Hindlimb muscle (tissue), 1 donor: ENCODE data around the gene KRTAP9-6. TPM values are rescaled to one million over a fixed set of nuclear protein-coding genes. Genes with fewer than 3 reads are reported as not detected.
A peak's percentile ranks its signal among the peaks of the same experiment; 100 is the strongest.
"Not testable (repeated sequence)": the region's sequence is repeated elsewhere in the genome, so short reads cannot be mapped to it uniquely, and the experiment has no call there.

Experiments used
- DNase-seq: peaks from one replicate; pipeline ENCODE4 v3.0.0-alpha.2; 2013
- polyA plus RNA-seq: library from polyadenylated mRNA; unstranded; fragments of 120-200 nt; gene quantifications from one replicate; pipeline ENCODE4 v1.2.1, GENCODE V29; 2013; ENCODE audit not compliant: insufficient read length

KRTAP9-6 gene
- polyA plus RNA-seq, 1 donor = 0.30 TPM

- DNase-seq = no peak
These were observed 6.7 kb downstream of the KRTAP9-6 start for GRCh38 chr17:41271858-41272257.

DNA sequence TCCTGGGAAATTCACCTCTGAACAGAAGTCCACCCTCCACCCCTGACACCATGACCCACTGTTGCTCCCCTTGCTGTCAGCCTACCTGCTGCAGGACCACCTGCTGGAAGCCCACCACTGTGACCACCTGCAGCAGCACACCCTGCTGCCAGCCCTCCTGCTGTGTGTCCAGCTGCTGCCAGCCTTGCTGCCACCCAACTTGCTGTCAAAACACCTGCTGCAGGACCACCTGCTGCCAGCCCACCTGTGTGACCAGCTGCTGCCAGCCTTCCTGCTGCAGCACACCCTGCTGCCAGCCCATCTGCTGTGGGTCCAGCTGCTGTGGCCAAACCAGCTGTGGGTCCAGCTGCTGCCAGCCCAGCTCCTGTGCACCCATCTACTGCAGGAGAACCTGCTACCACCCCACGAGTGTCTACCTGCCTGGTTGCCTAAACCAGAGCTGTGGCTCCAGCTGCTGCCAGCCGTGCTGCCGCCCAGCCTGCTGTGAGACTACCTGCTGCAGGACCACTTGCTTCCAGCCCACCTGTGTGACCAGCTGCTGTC, 10.5 kb downstream of the KRTAP9-6 start, which contains the start of gene KRTAP9-7:
KRTAP9-7 (plus strand) TSS at position 51 of the 543 bp plus-strand sequence; CDS start at position 51, 0 bp downstream.
- not testable (repeated sequence) for DNase-seq

GRCh38 chr17:41278176-41278955, 13.2 kb downstream of the KRTAP9-6 start:
- DNase-seq = no peak

DNA sequence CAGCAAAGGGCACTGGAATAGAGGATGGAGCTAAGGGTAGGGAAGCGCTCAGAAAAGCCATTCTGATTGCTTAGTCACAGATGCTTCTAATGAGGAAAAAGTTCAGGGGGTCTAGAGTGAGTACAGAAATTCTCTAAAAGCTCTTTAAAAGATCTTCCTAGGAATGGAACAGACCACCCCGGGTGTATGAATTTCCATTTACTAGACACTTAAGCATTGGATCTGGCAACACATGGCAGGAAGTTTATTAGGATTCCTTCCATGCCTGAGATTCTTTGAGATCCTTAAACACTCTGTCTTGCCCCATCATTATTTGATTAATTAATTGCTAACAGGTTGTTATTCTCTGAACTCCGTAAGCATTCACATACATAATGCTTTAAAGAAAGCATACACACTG, 18.9 kb downstream of the KRTAP9-6 start:
- no peak for DNase-seq

DNA sequence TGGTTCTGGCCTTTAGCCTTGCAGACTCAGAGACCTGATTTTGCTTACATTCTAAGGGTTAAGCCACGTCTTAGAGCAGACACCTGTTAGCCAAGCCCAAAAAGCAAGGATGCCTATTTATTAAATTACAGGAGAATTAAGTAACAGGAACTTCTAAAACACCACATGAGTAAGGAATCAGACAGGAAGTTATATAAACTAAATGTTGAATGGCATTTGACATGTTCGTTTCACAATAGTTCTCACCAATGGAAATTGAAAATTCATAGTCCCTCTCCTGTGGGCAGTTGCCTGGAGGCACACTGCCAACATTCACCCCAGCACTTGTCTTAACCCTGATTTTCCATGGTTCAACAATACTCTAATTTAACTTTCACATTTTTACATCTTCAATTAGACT, 19.4 kb downstream of the KRTAP9-6 start:
- DNase-seq = no peak

- no peak for DNase-seq
These were observed 21.9 kb downstream of the KRTAP9-6 start for GRCh38 chr17:41287050-41287449.

DNA sequence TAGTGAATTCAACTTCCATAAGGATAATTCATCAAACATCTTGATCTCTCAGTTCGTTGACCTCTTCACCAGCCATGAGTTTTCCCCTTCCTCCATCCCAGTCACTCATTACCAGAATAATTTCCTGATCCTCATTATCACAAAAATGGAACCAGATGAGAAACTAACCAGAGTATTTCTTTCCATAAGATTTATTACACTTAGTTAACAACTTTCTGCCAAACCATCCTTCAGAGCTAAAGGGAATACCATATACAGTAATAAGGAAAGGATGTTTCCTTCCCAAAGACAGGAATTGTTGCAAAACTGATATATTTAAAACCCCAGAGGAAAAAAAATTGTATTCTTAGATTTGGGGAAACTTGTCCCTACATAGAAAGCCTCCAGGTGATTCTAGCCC, 28.8 kb downstream of the KRTAP9-6 start:
- no peak for DNase-seq

- no peak for DNase-seq
These were observed 31.7 kb downstream of the KRTAP9-6 start for GRCh38 chr17:41296846-41297245.

- no peak for DNase-seq
These were observed 33.4 kb downstream of the KRTAP9-6 start for GRCh38 chr17:41298458-41299135.

GRCh38 chr17:41301204-41301790, 36.1 kb downstream of the KRTAP9-6 start:
- DNase-seq = no peak

- no peak for DNase-seq
These were observed 37.0 kb downstream of the KRTAP9-6 start, which contains the start of gene KRTAP29-1 for GRCh38 chr17:41301916-41302901. Gene KRTAP29-1 (minus strand): TSS chr17:41302851. CDS start chr17:41302851, 0 bp downstream.

- DNase-seq = no peak
These were observed 37.8 kb downstream of the KRTAP9-6 start for GRCh38 chr17:41302981-41303380.

DNA sequence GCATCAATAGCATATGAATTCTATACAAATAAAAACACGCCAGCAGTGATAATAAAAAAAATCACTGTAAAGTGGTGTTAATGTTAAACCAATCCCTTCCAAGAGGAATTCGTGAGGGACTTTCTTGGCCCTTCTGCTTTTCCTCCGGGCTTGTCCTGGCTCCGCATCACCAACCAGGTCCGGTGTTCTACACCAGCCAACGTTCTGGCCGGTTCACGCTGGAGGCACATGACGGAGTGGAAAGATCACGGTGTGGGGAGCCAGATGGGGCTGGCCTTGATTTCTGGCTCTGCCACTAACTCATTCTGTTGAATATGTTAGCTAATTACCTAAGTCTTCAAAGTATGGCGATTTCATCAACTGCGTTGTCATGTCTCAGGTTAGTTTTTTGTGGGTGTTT, 38.9 kb downstream of the KRTAP9-6 start:
- DNase-seq = no peak

- no peak for DNase-seq
These were observed 42.5 kb downstream of the KRTAP9-6 start for GRCh38 chr17:41307647-41308046.

DNA sequence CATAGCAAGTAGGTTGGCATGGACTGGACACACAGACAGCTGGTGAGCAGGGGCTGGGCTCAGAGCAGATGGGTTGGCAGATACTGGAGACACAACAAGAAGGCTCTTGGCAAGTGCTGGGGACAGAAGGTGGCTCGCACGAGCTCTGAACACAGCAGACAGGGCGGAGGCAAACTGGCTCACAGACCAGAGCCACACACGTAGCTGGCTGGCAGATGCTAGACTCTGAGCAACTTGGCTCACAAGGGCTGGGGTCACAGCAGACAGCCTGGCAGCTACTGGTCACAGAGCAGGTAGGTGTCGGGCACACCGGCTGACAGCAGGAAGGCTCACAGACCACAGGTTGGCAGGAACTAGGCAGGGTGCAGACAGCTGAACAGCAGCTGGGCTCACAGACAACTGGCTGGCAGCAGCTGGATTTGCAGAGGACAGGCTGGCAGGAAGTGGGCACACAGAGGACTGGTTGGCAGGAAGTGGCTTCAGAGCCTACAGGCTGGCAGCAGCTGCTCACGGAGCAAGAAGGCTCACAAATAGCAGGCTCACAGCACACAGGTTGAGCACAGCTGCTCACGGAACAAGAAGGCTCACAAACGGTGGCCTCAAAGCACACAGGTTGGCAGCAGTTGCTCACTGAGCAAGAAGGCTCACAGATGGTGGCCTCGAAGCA, 43.2 kb downstream of the KRTAP9-6 start:
- DNase-seq = peak; percentile 38

- no peak for DNase-seq
These were observed 43.8 kb downstream of the KRTAP9-6 start, which contains the start of gene KRTAP16-1 for GRCh38 chr17:41308918-41309359. Gene KRTAP16-1 (minus strand): TSS chr17:41309309. CDS start chr17:41309253, 56 bp downstream.

- no peak for DNase-seq
These were observed 45.9 kb downstream of the KRTAP9-6 start for GRCh38 chr17:41311111-41311510.

DNA sequence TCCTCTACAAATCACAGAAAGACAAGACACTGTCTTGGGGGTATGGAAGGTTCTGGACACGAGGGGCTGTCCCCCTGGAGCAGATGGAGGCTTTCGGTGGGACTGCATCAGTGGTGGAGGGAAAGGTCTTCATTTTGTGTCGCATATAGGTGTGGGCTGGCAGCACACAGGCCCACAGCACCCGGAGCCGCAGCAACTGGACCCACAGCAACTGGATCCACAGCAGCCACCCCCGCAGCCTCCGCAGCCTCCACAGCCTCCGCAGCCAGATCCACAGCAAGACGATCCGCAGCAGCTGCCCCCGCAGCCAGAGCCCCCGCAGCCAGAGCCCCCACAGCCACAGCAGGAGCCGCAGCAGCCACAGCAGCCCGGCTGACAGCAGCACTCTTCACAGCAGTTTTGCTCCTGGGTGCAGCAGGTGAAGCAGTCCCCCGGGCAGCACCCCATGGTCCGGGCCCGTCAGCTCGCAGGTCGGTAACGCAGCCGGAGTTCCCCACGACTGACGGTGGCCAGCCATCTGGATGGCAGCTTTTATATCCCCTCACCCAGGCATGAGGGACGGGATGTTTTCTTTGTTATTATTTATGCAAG, 50.1 kb downstream of the KRTAP9-6 start, which contains the start of gene KRTAP17-1:
KRTAP17-1 (minus strand) TSS at position 507 of the 591 bp plus-strand sequence; CDS start at position 447, 60 bp downstream.
- DNase-seq = no peak
